Peyer's patch (tissue), 4 donors: ENCODE data around the gene ST6GAL2.

Source experiments
- POLR2A ChIP-seq, 2 donors: fragments of 450-650 bp; IDR thresholded peaks; one replicate each; pipeline ENCODE4 v1.5.1; 2017; ENCODE audit warnings: antibody characterized with exemption in 2 of 2, mild to moderate bottlenecking in 2 of 2, moderate library complexity in 2 of 2
- TF ChIP-seq, protein P1 (sequence below), 6 experiments: fragments of 450-650 bp in 4 of 6; fragments of 200-600 bp in 2 of 6; sonication (generic) in 1 of 6; IDR thresholded peaks; one replicate each; pipeline ENCODE4 v1.5.1; 2017 to 2019; ENCODE audit warnings: antibody characterized with exemption in 6 of 6, mild to moderate bottlenecking in 3 of 6, moderate library complexity in 1 of 6

DNA sequence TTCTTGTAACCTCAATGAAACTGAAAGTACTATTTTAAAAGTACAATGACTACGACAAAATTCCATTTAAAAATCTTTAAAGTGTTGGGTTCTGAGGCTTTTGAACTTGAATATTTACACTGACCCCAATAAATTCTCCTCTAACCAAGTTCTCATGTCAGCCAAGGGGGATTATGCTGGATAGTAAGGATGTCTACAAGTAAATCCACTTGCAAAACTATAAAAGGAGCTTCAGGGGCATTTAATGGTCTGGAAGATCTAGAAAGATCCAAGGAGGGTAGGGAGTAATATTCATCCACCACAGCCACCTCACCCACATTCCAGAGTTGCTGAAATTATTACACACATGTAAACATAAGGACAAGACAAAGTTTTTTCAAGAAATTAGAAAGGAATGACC lies 81.8 kb downstream of the ST6GAL2 start:
- TF ChIP-seq, protein P1, sequence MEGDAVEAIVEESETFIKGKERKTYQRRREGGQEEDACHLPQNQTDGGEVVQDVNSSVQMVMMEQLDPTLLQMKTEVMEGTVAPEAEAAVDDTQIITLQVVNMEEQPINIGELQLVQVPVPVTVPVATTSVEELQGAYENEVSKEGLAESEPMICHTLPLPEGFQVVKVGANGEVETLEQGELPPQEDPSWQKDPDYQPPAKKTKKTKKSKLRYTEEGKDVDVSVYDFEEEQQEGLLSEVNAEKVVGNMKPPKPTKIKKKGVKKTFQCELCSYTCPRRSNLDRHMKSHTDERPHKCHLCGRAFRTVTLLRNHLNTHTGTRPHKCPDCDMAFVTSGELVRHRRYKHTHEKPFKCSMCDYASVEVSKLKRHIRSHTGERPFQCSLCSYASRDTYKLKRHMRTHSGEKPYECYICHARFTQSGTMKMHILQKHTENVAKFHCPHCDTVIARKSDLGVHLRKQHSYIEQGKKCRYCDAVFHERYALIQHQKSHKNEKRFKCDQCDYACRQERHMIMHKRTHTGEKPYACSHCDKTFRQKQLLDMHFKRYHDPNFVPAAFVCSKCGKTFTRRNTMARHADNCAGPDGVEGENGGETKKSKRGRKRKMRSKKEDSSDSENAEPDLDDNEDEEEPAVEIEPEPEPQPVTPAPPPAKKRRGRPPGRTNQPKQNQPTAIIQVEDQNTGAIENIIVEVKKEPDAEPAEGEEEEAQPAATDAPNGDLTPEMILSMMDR (IDR thresholded peaks at IDR 0.05): no peak
- TF ChIP-seq POLR2A (IDR thresholded peaks at IDR 0.05): no peak
